Lower leg skin (tissue), 3 donors: ENCODE data around the gene LMO3.

Source experiments
- POLR2A ChIP-seq, 2 donors: fragments of 450-650 bp; IDR thresholded peaks; one replicate each; pipeline ENCODE4 v1.6.1; 2016 to 2017; ENCODE audit warnings: antibody characterized with exemption in 2 of 2, mild to moderate bottlenecking in 1 of 2, moderate library complexity in 1 of 2
- TF ChIP-seq, protein P1 (sequence below), 3 donors: fragments of 450-650 bp; IDR thresholded peaks; one replicate each; pipeline ENCODE4 v1.5.1; 2016; ENCODE audit warnings: antibody characterized with exemption in 3 of 3, mild to moderate bottlenecking in 3 of 3, moderate library complexity in 2 of 3

DNA sequence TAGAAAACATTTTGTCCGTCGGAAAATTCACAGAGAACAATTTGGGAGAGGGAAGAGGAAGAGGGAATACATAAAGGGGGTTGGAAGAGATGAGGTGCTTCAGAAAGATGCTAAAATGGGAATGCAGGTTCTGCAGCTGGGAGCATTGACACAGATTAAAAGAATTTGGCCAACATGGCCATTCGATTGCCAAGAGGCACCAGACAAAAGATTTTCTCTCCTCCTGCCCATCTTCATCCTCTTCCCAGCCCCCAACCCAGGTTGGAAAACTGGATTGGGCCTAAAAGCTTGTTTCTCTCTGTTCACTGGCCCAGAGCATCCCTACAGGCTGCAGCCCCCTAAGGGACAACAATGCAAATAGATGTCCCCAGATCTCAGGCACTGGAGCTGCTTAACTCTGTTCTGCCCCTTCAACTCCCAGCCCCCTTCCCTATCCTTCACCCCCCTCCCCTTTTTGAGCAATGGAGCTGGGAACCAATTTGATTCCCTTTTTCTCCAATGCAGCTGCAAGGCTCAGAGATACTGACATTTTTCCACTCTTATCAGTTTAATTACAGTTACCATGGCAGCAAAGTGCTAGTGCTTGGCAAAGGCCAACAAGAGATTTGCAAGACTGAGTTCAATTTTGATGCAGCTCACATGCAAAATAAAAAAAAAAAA is 1.9 kb downstream of the LMO3 start:
- TF ChIP-seq, protein P1, sequence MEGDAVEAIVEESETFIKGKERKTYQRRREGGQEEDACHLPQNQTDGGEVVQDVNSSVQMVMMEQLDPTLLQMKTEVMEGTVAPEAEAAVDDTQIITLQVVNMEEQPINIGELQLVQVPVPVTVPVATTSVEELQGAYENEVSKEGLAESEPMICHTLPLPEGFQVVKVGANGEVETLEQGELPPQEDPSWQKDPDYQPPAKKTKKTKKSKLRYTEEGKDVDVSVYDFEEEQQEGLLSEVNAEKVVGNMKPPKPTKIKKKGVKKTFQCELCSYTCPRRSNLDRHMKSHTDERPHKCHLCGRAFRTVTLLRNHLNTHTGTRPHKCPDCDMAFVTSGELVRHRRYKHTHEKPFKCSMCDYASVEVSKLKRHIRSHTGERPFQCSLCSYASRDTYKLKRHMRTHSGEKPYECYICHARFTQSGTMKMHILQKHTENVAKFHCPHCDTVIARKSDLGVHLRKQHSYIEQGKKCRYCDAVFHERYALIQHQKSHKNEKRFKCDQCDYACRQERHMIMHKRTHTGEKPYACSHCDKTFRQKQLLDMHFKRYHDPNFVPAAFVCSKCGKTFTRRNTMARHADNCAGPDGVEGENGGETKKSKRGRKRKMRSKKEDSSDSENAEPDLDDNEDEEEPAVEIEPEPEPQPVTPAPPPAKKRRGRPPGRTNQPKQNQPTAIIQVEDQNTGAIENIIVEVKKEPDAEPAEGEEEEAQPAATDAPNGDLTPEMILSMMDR (IDR thresholded peaks at IDR 0.05) = no peak
- no peak for TF ChIP-seq POLR2A (IDR thresholded peaks at IDR 0.05)
